Neuron (in vitro differentiated cells): ENCODE results near the gene SYNDIG1.

ENCODE experiments used
- H2AFZ ChIP-seq: one replicate; pipeline ENCODE4 v1.6.1; 2013; ENCODE audit warnings: low read depth, mild to moderate bottlenecking, inconsistent platforms, low read length, moderate library complexity
- H3K27me3 ChIP-seq: one replicate; pipeline ENCODE4 v1.6.1; 2013; ENCODE audit warnings: low read length; ENCODE audit not compliant: insufficient read depth
- H3K36me3 ChIP-seq: one replicate; pipeline ENCODE4 v1.6.1; 2013; ENCODE audit warnings: low read length; ENCODE audit not compliant: insufficient read depth
- H3K4me1 ChIP-seq: one replicate; pipeline ENCODE4 v1.6.1; 2013; ENCODE audit warnings: low read length; ENCODE audit not compliant: insufficient read depth
- H3K4me3 ChIP-seq: 2 replicates; pipeline ENCODE4 v1.5.1; 2013; ENCODE audit warnings: mild to moderate bottlenecking, low read length, moderate library complexity
- H3K9me3 ChIP-seq: one replicate; pipeline ENCODE4 v1.6.1; 2013; ENCODE audit warnings: low read length

The SYNDIG1 gene

GRCh38 chr20:24438331-24438730 is 31.1 kb upstream of the SYNDIG1 start:
- no peaks in the 10 kb centered on the region for H3K9me3 ChIP-seq
- no peaks in the 10 kb centered on the region for H3K36me3 ChIP-seq
- H3K4me1 ChIP-seq: no peaks in the 10 kb centered on the region
- H3K27me3 ChIP-seq: no peaks in the 10 kb centered on the region
- no peak overlapping the region for H3K4me3 ChIP-seq
- H2AFZ ChIP-seq: no peak overlapping the region

DNA sequence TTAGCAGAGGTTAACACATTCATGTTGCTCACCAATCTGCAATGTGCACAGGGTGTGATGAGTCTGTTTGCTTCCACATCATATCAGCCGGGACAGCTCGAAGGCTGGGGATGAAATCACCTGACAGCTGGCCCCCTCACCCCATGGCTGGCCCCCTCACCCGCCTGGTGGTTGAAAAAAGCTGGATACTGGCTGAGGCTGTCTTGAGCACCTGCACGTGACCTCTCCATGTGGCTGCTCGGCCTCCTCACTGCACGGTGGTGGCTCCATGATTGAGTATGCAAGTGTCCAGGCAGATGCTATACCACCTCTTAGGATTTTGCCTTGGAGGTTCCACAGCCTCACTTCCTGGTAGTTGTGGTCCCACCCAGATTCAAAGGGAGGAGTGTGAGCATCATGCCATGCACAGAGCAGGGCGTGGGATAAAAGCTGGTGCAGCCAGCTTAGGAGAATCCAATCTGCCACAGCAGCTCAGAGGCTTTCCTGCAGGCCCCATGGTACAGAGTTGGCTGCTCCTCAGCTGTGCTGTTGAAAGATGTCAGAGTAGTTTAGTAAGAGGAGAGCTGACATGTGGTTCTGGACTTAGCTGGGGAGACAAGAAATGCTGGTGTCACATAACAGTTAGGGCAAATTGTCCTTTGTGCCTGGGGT is 29.6 kb upstream of the SYNDIG1 start:
- Histone ChIP-seq H2AFZ (no peak overlapping the region), H3K4me1 (no peaks in the 10 kb centered on the region), H3K4me3 (no peak overlapping the region), H3K27me3 (no peaks in the 10 kb centered on the region), H3K36me3 (no peaks in the 10 kb centered on the region), H3K9me3 (no peaks in the 10 kb centered on the region)

- Histone ChIP-seq H3K36me3 (no peaks in the 10 kb centered on the region), H2AFZ (no peak overlapping the region), H3K4me1 (no peaks in the 10 kb centered on the region), H3K27me3 (no peaks in the 10 kb centered on the region), H3K4me3 (no peak overlapping the region), H3K9me3 (no peaks in the 10 kb centered on the region)
Measured at GRCh38 chr20:24441661-24442060, 27.8 kb upstream of the SYNDIG1 start.

- no peaks in the 10 kb centered on the region for H3K36me3 ChIP-seq
- H3K4me3 ChIP-seq: no peak overlapping the region
Measured at GRCh38 chr20:24442909-24443308, 26.5 kb upstream of the SYNDIG1 start.

GRCh38 chr20:24443436-24443835 is 26.0 kb upstream of the SYNDIG1 start:
- H3K4me1 ChIP-seq: no peaks in the 10 kb centered on the region
- H3K9me3 ChIP-seq: no peaks in the 10 kb centered on the region
- H3K27me3 ChIP-seq: no peaks in the 10 kb centered on the region
- no peak overlapping the region for H2AFZ ChIP-seq
- H3K36me3 ChIP-seq: no peaks in the 10 kb centered on the region
- H3K4me3 ChIP-seq: no peak overlapping the region

More at GRCh38 chr20:24442909-24443308, 26.5 kb upstream of the SYNDIG1 start:
- Histone ChIP-seq H3K9me3 (no peaks in the 10 kb centered on the region), H3K4me1 (no peaks in the 10 kb centered on the region), H3K27me3 (no peaks in the 10 kb centered on the region), H2AFZ (no peak overlapping the region)

DNA sequence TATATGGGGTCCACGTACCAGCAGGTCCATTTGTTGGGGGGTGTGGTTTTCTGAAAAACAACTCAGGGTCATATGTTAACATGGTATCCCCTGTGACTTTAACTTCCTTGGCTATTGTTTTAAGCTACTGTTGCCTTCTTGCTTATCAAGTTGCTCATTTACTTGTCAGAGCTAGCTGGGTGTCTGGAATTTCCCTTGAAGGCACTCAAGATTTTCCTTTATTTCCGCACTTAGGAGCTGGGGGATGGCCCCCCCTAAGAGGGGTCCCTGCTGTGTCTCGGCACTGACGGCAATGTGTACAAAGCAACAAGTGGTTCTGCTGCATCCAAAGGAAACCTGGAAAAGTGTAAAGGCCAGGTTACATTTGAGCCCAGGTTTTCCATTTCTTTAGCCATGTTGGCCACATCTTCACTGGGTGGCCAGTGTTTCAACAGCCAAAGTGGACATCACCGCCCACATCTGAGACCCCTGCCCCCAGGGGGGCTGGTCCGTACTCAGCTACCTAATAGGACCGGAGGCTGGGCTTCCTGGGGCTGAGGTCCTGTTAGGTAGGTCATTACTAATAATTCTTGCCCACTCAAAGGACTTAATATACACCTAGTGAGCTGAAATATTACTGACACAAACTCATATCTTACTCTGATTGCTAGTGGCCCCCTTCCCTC is 24.8 kb upstream of the SYNDIG1 start:
- Histone ChIP-seq H3K9me3 (no peaks in the 10 kb centered on the region), H3K4me1 (no peaks in the 10 kb centered on the region), H3K36me3 (no peaks in the 10 kb centered on the region), H3K27me3 (no peaks in the 10 kb centered on the region), H2AFZ (no peak overlapping the region), H3K4me3 (no peak overlapping the region)

GRCh38 chr20:24445510-24446170 is 23.8 kb upstream of the SYNDIG1 start:
- no peaks in the 10 kb centered on the region for H3K27me3 ChIP-seq
- no peak overlapping the region for H3K4me3 ChIP-seq
- H3K9me3 ChIP-seq: no peaks in the 10 kb centered on the region
- no peak overlapping the region for H2AFZ ChIP-seq
- no peaks in the 10 kb centered on the region for H3K4me1 ChIP-seq
- H3K36me3 ChIP-seq: no peaks in the 10 kb centered on the region

DNA sequence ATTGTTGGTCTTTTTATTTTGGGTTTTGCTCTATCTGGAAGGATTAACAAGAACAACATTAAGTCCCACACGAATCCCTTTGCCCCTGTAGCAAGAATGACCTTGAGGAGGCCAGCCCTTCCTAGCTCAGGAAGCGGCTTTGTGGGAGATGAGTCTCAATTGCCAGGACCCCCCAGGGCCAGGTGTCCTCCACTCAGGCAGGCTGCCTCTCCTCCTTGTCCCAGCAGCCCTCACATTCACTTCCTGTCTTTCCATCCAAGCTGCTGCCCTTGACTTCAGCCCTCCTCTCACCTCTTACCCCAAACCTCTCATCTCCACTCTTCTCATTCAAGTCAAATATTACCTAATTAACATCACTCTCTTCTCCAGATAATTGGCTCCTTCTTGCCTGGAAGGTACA is 22.6 kb upstream of the SYNDIG1 start:
- no peak overlapping the region for H3K4me3 ChIP-seq
- no peaks in the 10 kb centered on the region for H3K4me1 ChIP-seq
- no peaks in the 10 kb centered on the region for H3K9me3 ChIP-seq
- H3K27me3 ChIP-seq: no peaks in the 10 kb centered on the region
- H2AFZ ChIP-seq: no peak overlapping the region
- H3K36me3 ChIP-seq: no peaks in the 10 kb centered on the region

- H3K4me1 ChIP-seq: no peaks in the 10 kb centered on the region
- H3K27me3 ChIP-seq: no peaks in the 10 kb centered on the region
Measured at GRCh38 chr20:24448170-24448569, 21.3 kb upstream of the SYNDIG1 start.

GRCh38 chr20:24449026-24449720 is 20.3 kb upstream of the SYNDIG1 start:
- H3K36me3 ChIP-seq: no peaks in the 10 kb centered on the region
- no peaks in the 10 kb centered on the region for H3K27me3 ChIP-seq
- no peak overlapping the region for H3K4me3 ChIP-seq
- no peaks in the 10 kb centered on the region for H3K9me3 ChIP-seq
- H2AFZ ChIP-seq: no peak overlapping the region
- H3K4me1 ChIP-seq: no peaks in the 10 kb centered on the region

More at GRCh38 chr20:24448170-24448569, 21.3 kb upstream of the SYNDIG1 start:
- no peak overlapping the region for H2AFZ ChIP-seq
- H3K9me3 ChIP-seq: no peaks in the 10 kb centered on the region
- no peak overlapping the region for H3K4me3 ChIP-seq
- no peaks in the 10 kb centered on the region for H3K36me3 ChIP-seq

- Histone ChIP-seq H3K4me3 (no peak overlapping the region), H3K36me3 (no peaks in the 10 kb centered on the region), H3K9me3 (no peaks in the 10 kb centered on the region), H3K4me1 (no peaks in the 10 kb centered on the region), H2AFZ (no peak overlapping the region), H3K27me3 (no peaks in the 10 kb centered on the region)
Measured at GRCh38 chr20:24450177-24450576, 19.3 kb upstream of the SYNDIG1 start.

GRCh38 chr20:24450624-24451376 is 18.6 kb upstream of the SYNDIG1 start:
- H2AFZ ChIP-seq: no peak overlapping the region
- no peaks in the 10 kb centered on the region for H3K36me3 ChIP-seq
- no peaks in the 10 kb centered on the region for H3K27me3 ChIP-seq
- no peaks in the 10 kb centered on the region for H3K9me3 ChIP-seq
- no peaks in the 10 kb centered on the region for H3K4me1 ChIP-seq
- no peak overlapping the region for H3K4me3 ChIP-seq
